Measurements from ENCODE around the gene ZNF774.
"Not testable (repeated sequence)": the region's sequence is repeated elsewhere in the genome, so short reads cannot be mapped to it uniquely, and the experiment has no call there.

ZNF774 gene

DNA sequence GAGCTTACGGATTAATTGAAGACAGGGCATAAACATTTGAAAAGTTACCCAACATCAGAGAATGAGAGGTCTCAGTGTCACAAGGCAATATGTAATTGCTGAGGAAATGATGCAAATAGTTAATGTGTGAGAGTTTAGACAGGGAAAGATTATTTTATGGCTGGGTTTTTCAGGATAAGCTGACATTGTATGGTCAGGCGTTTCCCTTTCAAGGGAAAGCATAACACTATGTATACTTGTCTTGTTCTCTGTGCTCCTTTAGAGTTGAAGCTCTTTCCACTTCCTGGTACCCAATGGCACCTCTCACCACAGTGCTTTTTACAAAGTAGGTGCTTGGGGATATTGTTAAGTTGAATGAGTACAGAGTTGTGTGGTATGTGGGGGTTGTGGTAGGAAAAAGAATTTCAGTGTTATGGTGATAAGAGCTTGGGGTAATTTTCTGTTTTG is 55.8 kb downstream of the ZNF774 start:
- Mint-ChIP-seq H3K9me3 (peaks cover 0 to 4% of the 10 kb centered on the region in 2 donors), H3K4me1 (peaks cover 36 to 62% of the 10 kb centered on the region in 2 donors), H3K36me3 (peaks cover 24 to 38% of the 10 kb centered on the region in 2 donors), H3K27me3 (no peaks in the 10 kb centered on the region), H3K4me3 (no peak overlapping the region), H3K27ac (peak overlapping the region; percentile 1)
- DNase-seq = no peak
- peak; percentile 64 to 76 for ATAC-seq (replicated peaks)

DNA sequence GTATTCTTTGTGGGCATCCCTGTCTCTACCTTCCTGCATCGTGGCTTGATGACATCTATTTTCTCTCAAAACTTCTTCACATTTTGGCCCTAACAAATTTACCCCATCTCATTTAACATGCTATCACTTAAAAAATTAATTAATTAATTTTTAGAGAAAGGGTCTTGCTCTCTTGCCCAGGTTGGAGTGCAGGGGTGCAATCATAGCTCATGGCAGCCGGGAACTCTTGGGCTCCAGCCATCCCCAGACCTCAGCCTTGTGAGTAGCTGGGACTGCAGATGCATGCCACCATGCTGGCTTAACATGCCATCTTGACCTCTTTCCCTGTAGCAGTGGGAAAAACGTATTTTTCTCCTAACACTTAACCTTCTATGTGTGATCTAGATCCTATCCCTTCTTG is 56.6 kb downstream of the ZNF774 start:
- Mint-ChIP-seq H3K9me3 (peaks cover 0 to 4% of the 10 kb centered on the region in 2 donors), H3K27me3 (no peaks in the 10 kb centered on the region), H3K36me3 (peaks cover 24 to 40% of the 10 kb centered on the region in 2 donors), H3K4me3 (no peak overlapping the region), H3K27ac (no peak overlapping the region), H3K4me1 (peaks cover 41 to 70% of the 10 kb centered on the region in 2 donors)
- ATAC-seq (replicated peaks) = no peak
- DNase-seq = no peak

DNA sequence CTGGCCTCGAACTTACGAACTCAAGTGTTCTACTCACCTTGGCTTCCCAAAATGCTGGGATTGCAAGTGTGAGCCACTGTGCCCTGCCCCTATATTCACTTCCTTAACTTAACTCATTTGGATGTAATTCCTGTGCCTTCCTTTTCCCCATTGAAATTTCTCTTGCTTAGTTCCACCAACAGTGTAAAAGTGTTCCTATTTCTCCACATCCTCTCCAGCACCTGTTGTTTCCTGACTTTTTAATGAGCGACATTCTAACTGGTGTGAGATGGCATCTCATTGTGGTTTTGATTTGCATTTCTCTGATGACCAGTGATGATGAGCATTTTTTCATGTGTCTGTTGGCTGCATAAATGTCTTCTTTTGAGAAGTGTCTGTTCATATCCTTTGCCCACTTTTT is 57.5 kb downstream of the ZNF774 start:
- not testable (repeated sequence) for H3K9me3 Mint-ChIP-seq; DNase-seq; H3K27me3 Mint-ChIP-seq; ATAC-seq (replicated peaks); H3K4me3 Mint-ChIP-seq; H3K27ac Mint-ChIP-seq
- peaks cover 48 to 79% of the 10 kb centered on the region in 2 donors for H3K4me1 Mint-ChIP-seq
- peaks cover 25 to 35% of the 10 kb centered on the region in 2 donors for H3K36me3 Mint-ChIP-seq

GRCh38 chr15:90410316-90410715 is 58.2 kb downstream of the ZNF774 start:
- H3K4me3 Mint-ChIP-seq; ATAC-seq (replicated peaks); H3K27ac Mint-ChIP-seq; DNase-seq; H3K27me3 Mint-ChIP-seq; H3K9me3 Mint-ChIP-seq: not testable (repeated sequence)
- Mint-ChIP-seq H3K36me3 (peaks cover 26 to 37% of the 10 kb centered on the region in 2 donors), H3K4me1 (peaks cover 49 to 77% of the 10 kb centered on the region in 2 donors)

- Mint-ChIP-seq H3K27me3 (no peaks in the 10 kb centered on the region), H3K9me3 (peaks cover 0 to 4% of the 10 kb centered on the region in 2 donors), H3K27ac (no peak overlapping the region), H3K4me1 (peaks cover 52 to 75% of the 10 kb centered on the region in 2 donors), H3K4me3 (no peak overlapping the region), H3K36me3 (peaks cover 30 to 43% of the 10 kb centered on the region in 2 donors)
- DNase-seq (no peak), ATAC-seq (replicated peaks) (no peak)
Measured at GRCh38 chr15:90411176-90411575, 59.1 kb downstream of the ZNF774 start.
